ENCODE data around the gene SEBOX.

- TF ChIP-seq CTCF (IDR thresholded peaks at IDR 0.05) (no peak), POLR2A (IDR thresholded peaks at IDR 0.05) (no peak)
These were observed 44.6 kb downstream of the SEBOX start for GRCh38 chr17:28320215-28321061.

Measured in uterus (tissue), 2 donors.